ENCODE data around the gene SNRNP200. TPM values are rescaled to one million over a fixed set of nuclear protein-coding genes. Genes with fewer than 3 reads are reported as not detected.

The SNRNP200 gene
- total and polyA plus RNA-seq, 2 donors from 2014 or later: 46.7 to 118 TPM

GRCh38 chr2:96271995-96272394, 33.4 kb downstream of the SNRNP200 start:
- Histone ChIP-seq H3K9ac (ENCODE audit: low read length in 3 of 3) (no peak overlapping the region), H3K9me3 (ENCODE audit: control insufficient read depth in 2 of 3, insufficient read depth in 1 of 3, low read length in 3 of 3) (no peaks in the 10 kb centered on the region), H3K27ac (ENCODE audit: low read depth in 2 of 2, low read length in 2 of 2) (no peak overlapping the region), H3K27me3 (ENCODE audit: control insufficient read depth, insufficient read depth, low read length) (no peaks in the 10 kb centered on the region), H3K4me1 (ENCODE audit: control insufficient read depth in 2 of 3, insufficient read depth in 2 of 3, low read depth in 1 of 3, low read length in 3 of 3) (peaks cover 0 to 15% (median 14%) of the 10 kb centered on the region in 3 donors), H3K4me3 (ENCODE audit: low read length in 3 of 3) (no peak overlapping the region), H3K36me3 (ENCODE audit: control insufficient read depth in 2 of 3, insufficient read depth in 3 of 3, low read length in 3 of 3) (peaks cover 14 to 56% (median 44%) of the 10 kb centered on the region in 3 donors)
- intact Hi-C loops (cut with DNase I): no loop called here
- TF ChIP-seq CTCF (IDR thresholded peaks at IDR 0.05; ENCODE audit: borderline replicate concordance, extremely low read depth, insufficient read depth): no peak
- FAIRE-seq (no peak), DNase-seq (no peak)

GRCh38 chr2:96267159-96267971, 38.0 kb downstream of the SNRNP200 start:
- Histone ChIP-seq H3K27ac (ENCODE audit: low read depth in 2 of 2, low read length in 2 of 2) (no peak overlapping the region), H3K9me3 (ENCODE audit: control insufficient read depth in 2 of 3, insufficient read depth in 1 of 3, low read length in 3 of 3) (no peaks in the 10 kb centered on the region), H3K9ac (ENCODE audit: low read length in 3 of 3) (peak overlapping the region in 2 of 3 donors; percentile 41 to 66), H3K27me3 (ENCODE audit: control insufficient read depth, insufficient read depth, low read length) (no peaks in the 10 kb centered on the region), H3K4me3 (ENCODE audit: low read length in 3 of 3) (peak overlapping the region in 2 of 3 donors; percentile 90 to 97), H3K36me3 (ENCODE audit: control insufficient read depth in 2 of 3, insufficient read depth in 3 of 3, low read length in 3 of 3) (peaks cover 7 to 39% (median 28%) of the 10 kb centered on the region in 3 donors), H3K4me1 (ENCODE audit: control insufficient read depth in 2 of 3, insufficient read depth in 2 of 3, low read depth in 1 of 3, low read length in 3 of 3) (peaks cover 8 to 27% (median 16%) of the 10 kb centered on the region in 3 donors)
- intact Hi-C loops (cut with DNase I): no loop called here
- FAIRE-seq: no peak
- TF ChIP-seq CTCF (IDR thresholded peaks at IDR 0.05; ENCODE audit: borderline replicate concordance, extremely low read depth, insufficient read depth): no peak
- peak in 2 of 5 donors; percentile 41 to 65 for DNase-seq

- DNase-seq: peak; percentile 99 to 100 (median 99)
- no peak for FAIRE-seq
- H3K9me3 ChIP-seq (ENCODE audit: control insufficient read depth in 2 of 3, insufficient read depth in 1 of 3, low read length in 3 of 3): no peaks in the 10 kb centered on the region
- H3K4me1 ChIP-seq (ENCODE audit: control insufficient read depth in 2 of 3, insufficient read depth in 2 of 3, low read depth in 1 of 3, low read length in 3 of 3): peaks cover 8 to 32% (median 28%) of the 10 kb centered on the region in 3 donors
- intact Hi-C loops (cut with DNase I): no loop called here
- peaks cover 7 to 30% (median 20%) of the 10 kb centered on the region in 3 donors for H3K36me3 ChIP-seq (ENCODE audit: control insufficient read depth in 2 of 3, insufficient read depth in 3 of 3, low read length in 3 of 3)
- H3K4me3 ChIP-seq (ENCODE audit: low read length in 3 of 3): peak within 1 kb of the TSS; percentile 90 to 97 (median 95)
- peak within 1 kb of the TSS; percentile 88 to 96 (median 93) for H3K9ac ChIP-seq (ENCODE audit: low read length in 3 of 3)
- TF ChIP-seq CTCF (IDR thresholded peaks at IDR 0.05; ENCODE audit: borderline replicate concordance, extremely low read depth, insufficient read depth): no peak
- no peaks in the 10 kb centered on the region for H3K27me3 ChIP-seq (ENCODE audit: control insufficient read depth, insufficient read depth, low read length)
- H3K27ac ChIP-seq (ENCODE audit: low read depth in 2 of 2, low read length in 2 of 2): peak within 1 kb of the TSS; percentile 95
Observed at GRCh38 chr2:96265840-96266679, 39.3 kb downstream of the SNRNP200 start, which contains the start of the genes CIAO1 and TMEM127. Gene CIAO1, plus strand, starts transcription at chr2:96266225. Its CDS starts 126 bp downstream, at chr2:96266351. Gene TMEM127, minus strand, starts transcription at chr2:96265997. Its CDS starts 616 bp downstream, at chr2:96265381.

Data from kidney (tissue), 14 donors.